Stimulated activated CD8-positive, alpha-beta memory T cell treated with anti-CD3 and anti-CD28 coated beads, Interleukin-4, amount 100 ng/mL, for 4 hours (primary cell): ENCODE results near the gene KIAA0040.
A peak's percentile ranks its signal among the peaks of the same experiment; 100 is the strongest.

ENCODE experiments used
- DNase-seq, 2 donors: peaks; one replicate each; pipeline ENCODE4 v3.0.0-alpha.2; 2020; ENCODE audit warnings: low read depth in 2 of 2, low spot score in 1 of 2

The KIAA0040 gene

GRCh38 chr1:175203570-175204068 is 11.0 kb upstream of the KIAA0040 start:
- no peak for DNase-seq

- DNase-seq = no peak
These were observed 8.3 kb upstream of the KIAA0040 start for GRCh38 chr1:175200678-175201521.

GRCh38 chr1:175198332-175198731 is 5.8 kb upstream of the KIAA0040 start:
- DNase-seq = no peak

GRCh38 chr1:175197531-175197930 is 5.0 kb upstream of the KIAA0040 start:
- no peak for DNase-seq

GRCh38 chr1:175195798-175196197 is 3.2 kb upstream of the KIAA0040 start:
- no peak for DNase-seq

- DNase-seq = no peak
These were observed 2.7 kb upstream of the KIAA0040 start for GRCh38 chr1:175195281-175195680.

- DNase-seq = no peak
These were observed 943 bp upstream of the KIAA0040 start for GRCh38 chr1:175193527-175193910.

- no peak for DNase-seq
These were observed 406 bp downstream of the KIAA0040 start for GRCh38 chr1:175192111-175192629.

- DNase-seq = no peak
These were observed 917 bp downstream of the KIAA0040 start for GRCh38 chr1:175191659-175192058.

GRCh38 chr1:175188936-175189335 is 3.6 kb downstream of the KIAA0040 start:
- DNase-seq = peak in 1 of 2 donors; percentile 20

GRCh38 chr1:175186433-175187160 is 6.0 kb downstream of the KIAA0040 start:
- no peak for DNase-seq

- no peak for DNase-seq
These were observed 6.7 kb downstream of the KIAA0040 start for GRCh38 chr1:175185903-175186302.

- no peak for DNase-seq
These were observed 9.0 kb downstream of the KIAA0040 start for GRCh38 chr1:175183586-175183985.

GRCh38 chr1:175182201-175182746 is 10.3 kb downstream of the KIAA0040 start:
- DNase-seq = no peak

- no peak for DNase-seq
These were observed 12.6 kb downstream of the KIAA0040 start for GRCh38 chr1:175179837-175180590.

- no peak for DNase-seq
These were observed 14.1 kb downstream of the KIAA0040 start for GRCh38 chr1:175178456-175178855.

GRCh38 chr1:175178056-175178455 is 14.5 kb downstream of the KIAA0040 start:
- no peak for DNase-seq

GRCh38 chr1:175176246-175176645 is 16.3 kb downstream of the KIAA0040 start:
- no peak for DNase-seq

GRCh38 chr1:175174309-175175102 is 18.1 kb downstream of the KIAA0040 start:
- DNase-seq = no peak

- DNase-seq = no peak
These were observed 19.0 kb downstream of the KIAA0040 start for GRCh38 chr1:175173531-175173930.
